Esophagus (tissue), 2 donors: ENCODE data around the gene SLC35F3. TPM values are rescaled to one million over a fixed set of nuclear protein-coding genes. Genes with fewer than 3 reads are reported as not detected.
"Not testable (repeated sequence)": the region's sequence is repeated elsewhere in the genome, so short reads cannot be mapped to it uniquely, and the experiment has no call there.

Source experiments
- H3K27ac ChIP-seq, 2 donors: one replicate each; pipeline ENCODE4 v1.5.1; 2013; ENCODE audit warnings: low read depth in 2 of 2, mild to moderate bottlenecking in 2 of 2, inconsistent platforms in 1 of 2, low read length in 1 of 2, moderate library complexity in 1 of 2
- H3K27me3 ChIP-seq, 2 donors: one replicate each; pipeline ENCODE4 v1.6.1; 2013; ENCODE audit warnings: low read length in 2 of 2, control low read depth in 1 of 2, mild to moderate bottlenecking in 1 of 2; ENCODE audit not compliant: insufficient read depth in 2 of 2, control insufficient read depth in 1 of 2
- H3K36me3 ChIP-seq, 2 donors: one replicate each; pipeline ENCODE4 v1.6.1; 2013; ENCODE audit warnings: low read length in 1 of 2; ENCODE audit not compliant: control insufficient read depth in 2 of 2, insufficient read depth in 2 of 2
- H3K4me1 ChIP-seq, 2 donors: one replicate each; pipeline ENCODE4 v1.6.1; 2013; ENCODE audit warnings: low read length in 1 of 2; ENCODE audit not compliant: control insufficient read depth in 2 of 2, insufficient read depth in 2 of 2
- H3K4me3 ChIP-seq, 2 donors: one replicate each; pipeline ENCODE4 v1.5.1; 2013; ENCODE audit warnings: low read length in 2 of 2, mild to moderate bottlenecking in 2 of 2, low read depth in 1 of 2, moderate library complexity in 1 of 2
- H3K9me3 ChIP-seq, 2 donors: one replicate each; pipeline ENCODE4 v1.6.1; 2013; ENCODE audit warnings: mild to moderate bottlenecking in 2 of 2, low read depth in 1 of 2, low read length in 1 of 2, moderate library complexity in 1 of 2; ENCODE audit not compliant: control insufficient read depth in 2 of 2, insufficient read depth in 1 of 2
- WGBS, 2 donors: extraction: QIAGEN DNeasy Blood & Tissue Kit; methylation state at CpG; one replicate each; pipeline ENCODE4 v1.1.7; 2013; 5-methylcytosine and 5-hydroxymethylcytosine counted together
- polyA plus RNA-seq, 2 donors: library from polyadenylated mRNA; stranded (reverse); fragments of 200-250 nt; gene quantifications; one replicate each; pipeline ENCODE4 v1.2.3, GENCODE V29; 2013
- donor health status: healthy with polysubstance abuse.
- donor health status: Bipolar disorder and iron deficiency.

Gene SLC35F3
- polyA plus RNA-seq, 2 donors, result 0.24 to 0.69 TPM

- 72 to 75% methylated on average over 5 of the region's 5 CpGs for WGBS, 2 donors
- Histone ChIP-seq H3K27ac (no peak overlapping the region), H3K9me3 (no peaks in the 10 kb centered on the region), H3K27me3 (no peaks in the 10 kb centered on the region), H3K4me3 (no peak overlapping the region), H3K36me3 (no peaks in the 10 kb centered on the region), H3K4me1 (no peaks in the 10 kb centered on the region)
These were observed 390.6 kb downstream of the SLC35F3 start for GRCh38 chr1:234295068-234295467.

- Histone ChIP-seq H3K27me3 (no peaks in the 10 kb centered on the region), H3K9me3 (no peaks in the 10 kb centered on the region), H3K27ac (no peak overlapping the region), H3K36me3 (no peaks in the 10 kb centered on the region), H3K4me1 (no peaks in the 10 kb centered on the region), H3K4me3 (no peak overlapping the region)
- 72 to 73% methylated on average over 2 of the region's 2 CpGs for WGBS, 2 donors
These were observed 391.1 kb downstream of the SLC35F3 start for GRCh38 chr1:234295626-234296025.

GRCh38 chr1:234296496-234296895 is 392.0 kb downstream of the SLC35F3 start:
- Histone ChIP-seq H3K27me3 (no peaks in the 10 kb centered on the region), H3K4me3 (no peak overlapping the region), H3K4me1 (no peaks in the 10 kb centered on the region), H3K9me3 (no peaks in the 10 kb centered on the region), H3K36me3 (no peaks in the 10 kb centered on the region), H3K27ac (no peak overlapping the region)
- 87 to 91% methylated on average over 4 of the region's 4 CpGs for WGBS, 2 donors

GRCh38 chr1:234297668-234298067 is 393.2 kb downstream of the SLC35F3 start:
- 75 to 83% methylated on average over 1 of the region's 1 CpG for WGBS, 2 donors
- Histone ChIP-seq H3K4me1 (no peaks in the 10 kb centered on the region), H3K9me3 (no peaks in the 10 kb centered on the region), H3K36me3 (no peaks in the 10 kb centered on the region), H3K4me3 (no peak overlapping the region), H3K27ac (no peak overlapping the region), H3K27me3 (no peaks in the 10 kb centered on the region)

GRCh38 chr1:234300096-234300495 is 395.6 kb downstream of the SLC35F3 start:
- no peaks in the 10 kb centered on the region for H3K36me3 ChIP-seq
- no peak overlapping the region for H3K4me3 ChIP-seq
- WGBS, 2 donors, result 69 to 72% methylated on average over 2 of the region's 2 CpGs
- H3K27ac ChIP-seq, result no peak overlapping the region
- no peaks in the 10 kb centered on the region for H3K9me3 ChIP-seq
- H3K4me1 ChIP-seq, result no peaks in the 10 kb centered on the region
- no peaks in the 10 kb centered on the region for H3K27me3 ChIP-seq

- not testable (repeated sequence) for H3K4me3 ChIP-seq, H3K9me3 ChIP-seq, H3K4me1 ChIP-seq, H3K27me3 ChIP-seq, H3K36me3 ChIP-seq, H3K27ac ChIP-seq
- 65 to 80% methylated on average over 1 of the region's 1 CpG for WGBS, 2 donors
These were observed 397.2 kb downstream of the SLC35F3 start for GRCh38 chr1:234301663-234302062.

- no peak overlapping the region for H3K4me3 ChIP-seq
- no peaks in the 10 kb centered on the region for H3K27me3 ChIP-seq
- H3K36me3 ChIP-seq, result no peaks in the 10 kb centered on the region
- no peaks in the 10 kb centered on the region for H3K9me3 ChIP-seq
- H3K4me1 ChIP-seq, result no peaks in the 10 kb centered on the region
- 75 to 76% methylated on average over 6 of the region's 6 CpGs for WGBS, 2 donors
- H3K27ac ChIP-seq, result no peak overlapping the region
These were observed 398.0 kb downstream of the SLC35F3 start for GRCh38 chr1:234302354-234302962.

GRCh38 chr1:234303231-234303630 is 398.8 kb downstream of the SLC35F3 start:
- H3K4me3 ChIP-seq, result no peak overlapping the region
- WGBS, 2 donors, result 40 to 52% methylated on average over 6 of the region's 6 CpGs
- no peaks in the 10 kb centered on the region for H3K27me3 ChIP-seq
- H3K36me3 ChIP-seq, result no peaks in the 10 kb centered on the region
- no peaks in the 10 kb centered on the region for H3K4me1 ChIP-seq
- no peak overlapping the region for H3K27ac ChIP-seq
- no peaks in the 10 kb centered on the region for H3K9me3 ChIP-seq

GRCh38 chr1:234307726-234308125 is 403.2 kb downstream of the SLC35F3 start:
- H3K36me3 ChIP-seq, result no peaks in the 10 kb centered on the region

GRCh38 chr1:234309243-234309597 is 404.7 kb downstream of the SLC35F3 start:
- 52 to 68% methylated on average over 4 of the region's 4 CpGs for WGBS, 2 donors
- Histone ChIP-seq H3K9me3 (no peaks in the 10 kb centered on the region), H3K27me3 (no peaks in the 10 kb centered on the region), H3K27ac (no peak overlapping the region), H3K36me3 (peaks cover 0 to 2% of the 10 kb centered on the region in 2 donors), H3K4me1 (peaks cover 0 to 3% of the 10 kb centered on the region in 2 donors), H3K4me3 (no peak overlapping the region)

More at GRCh38 chr1:234307726-234308125, 403.2 kb downstream of the SLC35F3 start:
- Histone ChIP-seq H3K4me3 (no peak overlapping the region), H3K4me1 (peaks cover 0 to 3% of the 10 kb centered on the region in 2 donors), H3K27ac (no peak overlapping the region), H3K27me3 (no peaks in the 10 kb centered on the region), H3K9me3 (no peaks in the 10 kb centered on the region)
- 85 to 90% methylated on average over 6 of the region's 6 CpGs for WGBS, 2 donors
